Kidney (tissue), 14 donors: ENCODE results near the gene LRP1. TPM values are rescaled to one million over a fixed set of nuclear protein-coding genes. Genes with fewer than 3 reads are reported as not detected.

Source experiments
- DNase-seq, 5 donors: peaks; one replicate each; pipeline ENCODE4 v3.0.0-alpha.2; 2013 to 2020
- FAIRE-seq: peaks from 2 replicates; lab custom pipeline; 2012; peaks lifted over from hg19 to GRCh38; lab: Jason Lieb, UNC
- H3K27ac ChIP-seq, 2 donors: one replicate each; pipeline ENCODE4 v1.7.0; 2013; ENCODE audit warnings: low read depth in 2 of 2, low read length in 2 of 2, inconsistent platforms in 1 of 2
- H3K27me3 ChIP-seq: one replicate; pipeline ENCODE4 v1.7.1; 2013; ENCODE audit warnings: low read length, inconsistent platforms; ENCODE audit not compliant: control insufficient read depth, insufficient read depth
- H3K36me3 ChIP-seq, 3 donors: one replicate each; pipeline versions ENCODE4 v1.7.0 to v1.7.1; 2013; ENCODE audit warnings: low read length in 3 of 3, control low read depth in 1 of 3, inconsistent platforms in 1 of 3; ENCODE audit not compliant: insufficient read depth in 3 of 3, control insufficient read depth in 2 of 3
- H3K4me1 ChIP-seq, 3 donors: one replicate each; pipeline versions ENCODE4 v1.7.0 to v1.7.1; 2013; ENCODE audit warnings: low read length in 3 of 3, inconsistent platforms in 1 of 3, low read depth in 1 of 3; ENCODE audit not compliant: control insufficient read depth in 2 of 3, insufficient read depth in 2 of 3
- H3K4me3 ChIP-seq, 3 donors: one replicate each; pipeline versions ENCODE4 v1.7.0 to v1.8.1; 2013; ENCODE audit warnings: low read length in 3 of 3, control low read depth in 1 of 3, inconsistent platforms in 1 of 3
- H3K9ac ChIP-seq, 3 donors: one replicate each; pipeline versions ENCODE4 v1.7.0 to v1.7.1; 2013; ENCODE audit warnings: low read length in 3 of 3, control low read depth in 1 of 3, inconsistent platforms in 1 of 3
- H3K9me3 ChIP-seq, 3 donors: one replicate each; pipeline versions ENCODE4 v1.7.0 to v1.7.1; 2013; ENCODE audit warnings: low read length in 3 of 3, control low read depth in 1 of 3, inconsistent platforms in 1 of 3; ENCODE audit not compliant: control insufficient read depth in 2 of 3, insufficient read depth in 1 of 3
- intact Hi-C: fragments of 100-400 bp; cut with DNase I; formaldehyde crosslinking; loops from one replicate; pipeline ENCODE4 v1.11.1; 2022
- polyA plus RNA-seq: library from polyadenylated mRNA; stranded (reverse); fragments of 350-450 nt; fragmentation: Illumina TruSeq; extraction: RNeasy Lipid Tissue Mini Kit (QIAGEN cat#74804); gene quantifications from one replicate; pipeline ENCODE4 v1.2.3, GENCODE V29; 2014; ENCODE audit warnings: low read depth, low replicate concordance; ENCODE audit not compliant: insufficient read depth
- total RNA-seq: library from RNA; stranded (reverse); fragmentation: NEBNext Ultra II Directional; extraction: Animal tissue kit (Norgen Biotek cat#: 25700); gene quantifications from one replicate; pipeline ENCODE4 v1.2.1, GENCODE V29; 2021
- TF ChIP-seq, protein P1 (sequence below): IDR thresholded peaks from 3 replicates; pipeline ENCODE4 v1.5.1; 2012; ENCODE audit warnings: mild to moderate bottlenecking, moderate library complexity, borderline replicate concordance; ENCODE audit not compliant: insufficient read depth; ENCODE audit errors: extremely low read depth
- donor health status: control.
- donor health status: control.
- donor health status: control.
- donor health status: control.
- donor health status: control.
- donor health status: DM: yes; HTN: yes; CAD: no.
- donor health status: Normal renal cell carcinoma (clear cell type).

The LRP1 gene
- total and polyA plus RNA-seq, 2 donors from 2014 or later, result 18.7 to 121 TPM

DNA sequence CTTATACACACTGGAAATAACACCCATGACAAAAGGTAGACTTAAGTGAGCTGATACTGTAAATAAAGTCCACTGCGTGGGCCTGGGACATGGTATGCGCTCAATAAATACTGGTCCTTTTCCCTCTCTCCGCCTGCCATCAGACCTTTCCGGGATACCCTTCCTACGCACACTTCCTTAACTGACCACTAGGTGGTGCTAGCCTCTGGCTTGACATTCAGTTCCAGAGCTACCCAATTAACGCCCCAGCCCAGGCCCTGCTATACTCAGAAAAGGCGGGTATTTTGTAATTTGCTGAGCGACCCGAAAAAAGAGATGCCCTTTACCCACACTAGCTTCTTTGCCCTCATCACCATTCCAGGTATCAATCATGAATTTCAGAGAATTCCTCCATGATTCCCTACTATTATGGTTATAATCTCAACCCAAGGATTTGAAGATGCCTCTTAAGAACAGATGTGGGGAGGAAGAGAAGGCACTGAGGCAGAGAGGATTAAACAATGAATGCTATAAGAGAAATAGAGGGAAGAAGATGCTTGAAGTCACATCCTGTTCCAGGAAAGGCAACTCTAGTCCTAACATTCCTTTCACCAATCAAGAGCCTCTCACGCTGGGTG is 3.9 kb upstream of the LRP1 start:
- H3K36me3 ChIP-seq, result no peaks in the 10 kb centered on the region
- DNase-seq, result peak in 4 of 5 donors; percentile 79 to 90 (median 82)
- no peak overlapping the region for H3K9ac ChIP-seq
- H3K4me3 ChIP-seq, result no peak overlapping the region
- intact Hi-C loops, result loop anchor here (5.0 kb wide), 1 partner anchor 53 kb away; no protein-coding TSS in a partner anchor
- no peak for FAIRE-seq
- peaks cover 0 to 8% (median 5%) of the 10 kb centered on the region in 3 donors for H3K4me1 ChIP-seq
- H3K27ac ChIP-seq, result no peak overlapping the region
- H3K9me3 ChIP-seq, result no peaks in the 10 kb centered on the region
- TF ChIP-seq, protein P1, sequence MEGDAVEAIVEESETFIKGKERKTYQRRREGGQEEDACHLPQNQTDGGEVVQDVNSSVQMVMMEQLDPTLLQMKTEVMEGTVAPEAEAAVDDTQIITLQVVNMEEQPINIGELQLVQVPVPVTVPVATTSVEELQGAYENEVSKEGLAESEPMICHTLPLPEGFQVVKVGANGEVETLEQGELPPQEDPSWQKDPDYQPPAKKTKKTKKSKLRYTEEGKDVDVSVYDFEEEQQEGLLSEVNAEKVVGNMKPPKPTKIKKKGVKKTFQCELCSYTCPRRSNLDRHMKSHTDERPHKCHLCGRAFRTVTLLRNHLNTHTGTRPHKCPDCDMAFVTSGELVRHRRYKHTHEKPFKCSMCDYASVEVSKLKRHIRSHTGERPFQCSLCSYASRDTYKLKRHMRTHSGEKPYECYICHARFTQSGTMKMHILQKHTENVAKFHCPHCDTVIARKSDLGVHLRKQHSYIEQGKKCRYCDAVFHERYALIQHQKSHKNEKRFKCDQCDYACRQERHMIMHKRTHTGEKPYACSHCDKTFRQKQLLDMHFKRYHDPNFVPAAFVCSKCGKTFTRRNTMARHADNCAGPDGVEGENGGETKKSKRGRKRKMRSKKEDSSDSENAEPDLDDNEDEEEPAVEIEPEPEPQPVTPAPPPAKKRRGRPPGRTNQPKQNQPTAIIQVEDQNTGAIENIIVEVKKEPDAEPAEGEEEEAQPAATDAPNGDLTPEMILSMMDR, result peak; percentile 98
- H3K27me3 ChIP-seq, result no peaks in the 10 kb centered on the region

DNA sequence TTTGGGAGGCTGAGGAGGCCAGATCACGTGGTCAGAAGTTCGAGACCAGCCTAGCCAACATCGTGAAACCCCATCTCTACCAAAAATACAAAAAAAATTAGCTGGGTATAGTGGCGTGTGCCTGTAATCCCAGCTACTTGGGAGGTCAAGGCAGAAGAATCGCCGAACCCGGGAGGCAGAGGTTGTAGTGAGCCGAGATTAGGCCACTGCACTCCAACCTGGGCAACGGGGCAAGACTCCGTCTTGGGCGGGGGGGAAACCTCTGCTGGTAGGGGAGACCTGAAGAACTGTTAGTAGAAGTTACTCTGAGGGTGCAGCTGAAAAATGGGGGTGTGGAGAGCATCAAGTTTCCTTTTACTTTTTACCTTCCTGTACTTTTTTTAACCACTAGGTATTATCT is 2.2 kb upstream of the LRP1 start:
- Histone ChIP-seq H3K9ac (no peak overlapping the region), H3K4me3 (no peak overlapping the region), H3K9me3 (no peaks in the 10 kb centered on the region), H3K36me3 (no peaks in the 10 kb centered on the region), H3K27me3 (no peaks in the 10 kb centered on the region), H3K4me1 (peaks cover 0 to 8% (median 6%) of the 10 kb centered on the region in 3 donors), H3K27ac (no peak overlapping the region)
- DNase-seq (peak in 1 of 5 donors; percentile 44), FAIRE-seq (no peak)
- TF ChIP-seq, protein P1, result no peak
- intact Hi-C loops, result no loop called here

DNA sequence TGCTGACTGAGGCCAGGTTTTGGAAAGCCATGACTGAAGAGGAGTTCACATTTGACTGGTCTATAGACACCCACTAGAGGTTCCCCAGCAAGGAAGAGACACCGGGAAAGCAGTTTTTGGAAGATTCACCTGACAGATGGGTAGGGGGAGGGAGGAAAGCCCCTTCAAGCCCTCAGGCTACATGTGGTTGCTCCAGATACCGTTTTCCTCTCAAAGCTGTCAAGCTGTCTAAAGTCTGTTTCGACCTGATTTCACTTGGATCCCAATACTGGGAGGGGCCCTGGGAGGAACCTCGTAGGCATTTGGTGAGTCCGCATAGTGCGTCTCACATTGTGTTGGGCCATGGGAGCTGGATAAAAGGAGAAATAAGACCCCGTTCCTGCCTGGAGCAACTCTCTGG is 1.7 kb upstream of the LRP1 start:
- Histone ChIP-seq H3K36me3 (no peaks in the 10 kb centered on the region), H3K4me3 (peak overlapping the region in 1 of 3 donors; percentile 91), H3K9me3 (no peaks in the 10 kb centered on the region), H3K9ac (peak overlapping the region in 1 of 3 donors; percentile 89), H3K27me3 (no peaks in the 10 kb centered on the region), H3K27ac (peak overlapping the region; percentile 71 to 98), H3K4me1 (peaks cover 0 to 11% (median 10%) of the 10 kb centered on the region in 3 donors)
- no peak for DNase-seq
- TF ChIP-seq, protein P1, result no peak
- intact Hi-C loops, result no loop called here
- FAIRE-seq, result no peak
